WTC11 (cell line): ENCODE data around the gene JMJD6.

ENCODE experiments used
- AFF4 ChIP-seq: sonication (generic); formaldehyde crosslinking; IDR thresholded peaks from 2 replicates; pipeline ENCODE4 v1.8.1; 2023; ENCODE audit warnings: mild to moderate bottlenecking, missing genetic modification reagents, borderline replicate concordance
- ATF3 ChIP-seq: sonication (generic); formaldehyde crosslinking; conservative IDR thresholded peaks from 2 replicates; pipeline ENCODE4 v1.8.1; 2022; ENCODE audit warnings: mild to moderate bottlenecking, missing genetic modification reagents
- CREB1 ChIP-seq: sonication (generic); formaldehyde crosslinking; IDR thresholded peaks from 2 replicates; pipeline ENCODE4 v1.8.0; 2023; ENCODE audit warnings: mild to moderate bottlenecking, missing genetic modification reagents
- CTCF ChIP-seq: fragments of 200-600 bp; IDR thresholded peaks from 2 replicates; pipeline ENCODE4 v1.8.0; 2022; ENCODE audit warnings: antibody characterized with exemption
- ETV6 ChIP-seq: sonication (generic); formaldehyde crosslinking; IDR thresholded peaks from 2 replicates; pipeline ENCODE4 v1.8.1; 2022; ENCODE audit warnings: mild to moderate bottlenecking, missing genetic modification reagents
- IRF2 ChIP-seq: sonication (generic); formaldehyde crosslinking; IDR thresholded peaks from 2 replicates; pipeline ENCODE4 v1.8.0; 2022; ENCODE audit warnings: low read depth, missing genetic modification reagents, borderline replicate concordance
- KAT7 ChIP-seq: sonication (generic); formaldehyde crosslinking; IDR thresholded peaks from 2 replicates; pipeline ENCODE4 v1.8.1; 2023; ENCODE audit warnings: missing genetic modification reagents, mild to moderate bottlenecking, borderline replicate concordance
- NFYB ChIP-seq: sonication (generic); formaldehyde crosslinking; conservative IDR thresholded peaks from 2 replicates; pipeline ENCODE4 v1.8.0; 2022; ENCODE audit warnings: low read depth, missing genetic modification reagents
- NR1H2 ChIP-seq: sonication (generic); formaldehyde crosslinking; IDR thresholded peaks from 2 replicates; pipeline ENCODE4 v1.9.0; 2021; ENCODE audit warnings: mild to moderate bottlenecking, moderate library complexity, missing genetic modification reagents
- OVOL2 ChIP-seq: fragments of 250-450 bp; sonication (Bioruptor Pico); IDR thresholded peaks from 2 replicates; pipeline ENCODE4 v1.9.0; 2021; ENCODE audit warnings: mild to moderate bottlenecking, borderline replicate concordance
- TEAD4 ChIP-seq: sonication (generic); formaldehyde crosslinking; IDR thresholded peaks from 2 replicates; pipeline ENCODE4 v1.8.0; 2022; ENCODE audit warnings: mild to moderate bottlenecking, missing genetic modification reagents
- USF1 ChIP-seq: sonication (generic); formaldehyde crosslinking; IDR thresholded peaks from 2 replicates; pipeline ENCODE4 v1.8.0; 2022; ENCODE audit warnings: mild to moderate bottlenecking, missing genetic modification reagents
- ZNF317 ChIP-seq: sonication (generic); formaldehyde crosslinking; IDR thresholded peaks from 2 replicates; pipeline ENCODE4 v1.8.1; 2023; ENCODE audit warnings: low read depth, mild to moderate bottlenecking, moderate library complexity, missing genetic modification reagents, borderline replicate concordance
- ZNF423 ChIP-seq: fragments of 250-450 bp; sonication (Bioruptor Pico); IDR thresholded peaks from 2 replicates; pipeline ENCODE4 v2.1.2; 2022; ENCODE audit warnings: mild to moderate bottlenecking, moderate library complexity

GRCh38 chr17:76677406-76677805, 49.0 kb downstream of the JMJD6 start:
- TF ChIP-seq CREB1 (CRISPR knock-in tag) = no peak
- TF ChIP-seq ETV6 = no peak
- TF ChIP-seq OVOL2 (CRISPR knock-in tag) = no peak
- no peak for TF ChIP-seq NFYB (CRISPR knock-in tag)
- TF ChIP-seq CTCF = no peak
- TF ChIP-seq IRF2 (CRISPR knock-in tag) = no peak
- no peak for TF ChIP-seq ATF3
- TF ChIP-seq KAT7 (CRISPR knock-in tag) = no peak
- TF ChIP-seq ZNF423 (CRISPR knock-in tag) = no peak
- TF ChIP-seq NR1H2 (CRISPR knock-in tag) = no peak
- no peak for TF ChIP-seq ZNF317 (CRISPR knock-in tag)
- TF ChIP-seq AFF4 (CRISPR knock-in tag) = no peak
- no peak for TF ChIP-seq USF1
- no peak for TF ChIP-seq TEAD4
